ENCODE measurements around the gene SWT1.

SWT1 gene

DNA sequence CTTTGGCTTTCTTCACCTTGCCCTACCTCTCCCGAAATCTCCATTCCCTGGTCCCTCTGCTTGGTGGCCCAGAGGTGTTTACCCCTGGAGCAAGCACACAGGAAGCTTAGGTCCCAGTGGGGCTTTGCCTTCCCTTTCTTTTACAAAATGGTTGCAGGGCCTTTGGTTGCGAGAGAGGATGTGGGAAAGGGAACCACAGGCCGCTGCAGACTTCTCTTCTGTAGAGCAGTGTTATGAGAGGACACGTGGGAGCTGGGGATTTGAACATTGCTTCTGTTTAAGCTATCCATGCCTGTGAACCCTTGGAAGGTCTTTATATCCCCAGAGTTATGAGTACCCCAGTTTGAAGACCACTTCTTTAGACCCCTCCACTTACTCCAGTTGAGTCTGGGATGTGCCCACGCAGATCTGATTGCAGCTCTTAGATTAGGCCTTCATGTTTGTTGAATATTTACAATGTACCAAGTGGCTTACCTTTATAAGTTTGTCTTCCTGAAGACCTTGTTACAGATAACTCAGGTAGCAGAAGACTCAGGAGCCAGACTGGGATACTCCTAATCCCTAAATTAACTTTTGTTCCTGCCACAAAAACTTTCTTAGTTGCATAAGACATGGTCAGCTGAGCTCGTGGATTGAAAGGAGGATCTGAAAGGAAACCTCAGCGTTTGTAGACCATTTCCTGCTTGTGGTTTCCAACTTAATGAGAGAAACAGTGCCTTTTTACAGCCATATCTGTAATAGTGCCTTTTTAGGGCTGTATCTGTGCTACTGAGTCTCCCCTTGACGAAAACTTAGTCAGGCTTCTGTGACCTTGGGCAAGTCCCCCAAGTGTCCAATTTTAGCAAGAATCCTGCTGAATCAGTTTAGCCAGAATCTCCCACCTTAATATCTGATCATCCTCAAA lies 182.0 kb downstream of the SWT1 start:
- DNase-seq (ENCODE audit: low spot score) = no peak
- no peak overlapping the region for H3K27ac ChIP-seq (ENCODE audit: poor library complexity, severe bottlenecking)
- no peak for ATAC-seq (ENCODE audit: low read depth)

GRCh38 chr1:185341196-185341781 lies 184.3 kb downstream of the SWT1 start:
- DNase-seq (ENCODE audit: low spot score) (no peak), ATAC-seq (ENCODE audit: low read depth) (no peak)
- Histone ChIP-seq H3K4me3 (ENCODE audit: severe bottlenecking) (no peak overlapping the region), H3K27ac (ENCODE audit: poor library complexity, severe bottlenecking) (no peak overlapping the region), H3K27me3 (ENCODE audit: insufficient read depth, poor library complexity, severe bottlenecking) (no peaks in the 10 kb centered on the region), H3K4me1 (ENCODE audit: insufficient read depth, poor library complexity, severe bottlenecking) (no peaks in the 10 kb centered on the region), H3K36me3 (ENCODE audit: low read depth) (no peaks in the 10 kb centered on the region), H3K9me3 (ENCODE audit: severe bottlenecking) (no peaks in the 10 kb centered on the region)
- no peak for TF ChIP-seq CTCF (IDR thresholded peaks at IDR 0.05; ENCODE audit: poor library complexity, severe bottlenecking)

More for the DNA sequence above, 182.0 kb downstream of the SWT1 start:
- Histone ChIP-seq H3K27me3 (ENCODE audit: insufficient read depth, poor library complexity, severe bottlenecking) (no peaks in the 10 kb centered on the region), H3K9me3 (ENCODE audit: severe bottlenecking) (no peaks in the 10 kb centered on the region), H3K36me3 (ENCODE audit: low read depth) (no peaks in the 10 kb centered on the region), H3K4me3 (ENCODE audit: severe bottlenecking) (no peak overlapping the region), H3K4me1 (ENCODE audit: insufficient read depth, poor library complexity, severe bottlenecking) (no peaks in the 10 kb centered on the region)
- TF ChIP-seq CTCF (IDR thresholded peaks at IDR 0.05; ENCODE audit: poor library complexity, severe bottlenecking) = no peak
